Measurements from ENCODE around the gene AKAP6. TPM values are rescaled to one million over a fixed set of nuclear protein-coding genes. Genes with fewer than 3 reads are reported as not detected.
A peak's percentile ranks its signal among the peaks of the same experiment; 100 is the strongest.

Gene AKAP6
- total and polyA plus RNA-seq, 5 donors = 15.8 to 138 (median 115) TPM

DNA sequence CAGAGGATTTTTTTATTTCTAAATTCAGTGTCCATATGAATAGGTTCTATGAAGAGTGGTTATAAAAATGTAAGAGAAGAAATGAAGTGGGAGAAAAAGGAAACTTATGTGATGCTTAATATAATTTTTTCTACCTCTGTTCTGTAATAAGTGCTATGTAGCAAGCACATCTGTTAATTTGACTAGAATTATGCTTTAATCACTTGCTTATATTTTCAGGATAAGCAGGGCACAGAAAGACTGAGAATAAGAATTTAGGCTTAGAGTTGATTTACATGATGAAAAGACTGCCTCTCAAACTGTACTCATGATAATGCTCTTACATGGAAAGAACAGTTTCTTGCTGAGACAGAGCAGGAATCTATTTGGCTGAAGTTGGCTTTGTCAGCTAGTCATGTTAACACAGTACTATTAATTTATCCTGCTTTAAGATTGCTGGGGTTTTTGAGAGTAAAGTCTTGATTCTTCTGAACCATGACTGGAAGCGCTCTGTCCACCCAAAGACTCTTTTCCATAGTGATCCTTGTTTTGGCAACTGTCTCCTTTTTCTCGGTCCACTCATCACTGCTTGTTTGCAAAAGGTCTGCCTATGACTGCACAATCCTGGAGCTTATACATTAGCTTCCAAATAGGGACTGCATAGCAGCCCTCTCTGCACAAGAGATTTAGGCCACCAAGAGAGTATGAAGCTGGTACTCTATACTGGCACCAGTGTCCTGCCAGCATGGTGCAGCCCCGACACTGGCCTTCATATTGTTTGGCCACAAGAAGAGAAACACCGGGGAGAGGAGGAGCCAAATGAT is 98.8 kb downstream of the AKAP6 start:
- H3K27ac ChIP-seq (ENCODE audit: low read length) = peak overlapping the region; percentile 88
- intact Hi-C loops (cut with DNase I) = no loop called here
- WGBS = 48% methylated on average over 4 of the region's 4 CpGs
- no peaks in the 10 kb centered on the region for H3K9me3 ChIP-seq (ENCODE audit: control insufficient read depth, low read length)
- DNase-seq (no peak), ATAC-seq (peak; percentile 43 to 47)
- H3K4me1 ChIP-seq (ENCODE audit: control insufficient read depth, insufficient read depth, low read length) = peaks cover 3% of the 10 kb centered on the region
- peak overlapping the region; percentile 15 for H3K4me3 ChIP-seq (ENCODE audit: low read length)
- no peaks in the 10 kb centered on the region for H3K27me3 ChIP-seq (ENCODE audit: control insufficient read depth, insufficient read depth)

DNA sequence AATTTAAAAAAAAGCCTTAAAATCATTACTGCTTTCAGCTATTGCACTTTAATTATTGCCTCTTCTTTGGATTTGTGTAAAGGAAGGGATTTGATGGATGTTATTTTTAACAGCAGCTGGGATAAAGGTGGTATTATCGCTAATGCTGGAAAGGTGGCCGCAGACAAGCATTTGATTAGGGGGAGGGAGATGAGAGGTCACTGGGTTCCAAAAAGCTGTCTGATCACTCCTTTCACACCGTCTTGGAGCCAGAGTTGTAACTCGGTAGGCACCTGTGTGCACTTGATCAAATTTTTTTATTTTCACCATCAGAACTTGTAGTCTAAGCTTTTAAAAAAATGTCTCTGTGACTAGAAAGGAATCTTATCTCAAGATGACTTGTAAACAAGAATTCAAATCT is 99.8 kb downstream of the AKAP6 start:
- Histone ChIP-seq H3K9me3 (ENCODE audit: control insufficient read depth, low read length) (no peaks in the 10 kb centered on the region), H3K4me3 (ENCODE audit: low read length) (peak overlapping the region; percentile 13), H3K27me3 (ENCODE audit: control insufficient read depth, insufficient read depth) (no peaks in the 10 kb centered on the region), H3K4me1 (ENCODE audit: control insufficient read depth, insufficient read depth, low read length) (peaks cover 3% of the 10 kb centered on the region), H3K27ac (ENCODE audit: low read length) (no peak overlapping the region)
- WGBS = 52% methylated on average over 4 of the region's 4 CpGs
- ATAC-seq (no peak), DNase-seq (no peak)
- intact Hi-C loops (cut with DNase I) = no loop called here

DNA sequence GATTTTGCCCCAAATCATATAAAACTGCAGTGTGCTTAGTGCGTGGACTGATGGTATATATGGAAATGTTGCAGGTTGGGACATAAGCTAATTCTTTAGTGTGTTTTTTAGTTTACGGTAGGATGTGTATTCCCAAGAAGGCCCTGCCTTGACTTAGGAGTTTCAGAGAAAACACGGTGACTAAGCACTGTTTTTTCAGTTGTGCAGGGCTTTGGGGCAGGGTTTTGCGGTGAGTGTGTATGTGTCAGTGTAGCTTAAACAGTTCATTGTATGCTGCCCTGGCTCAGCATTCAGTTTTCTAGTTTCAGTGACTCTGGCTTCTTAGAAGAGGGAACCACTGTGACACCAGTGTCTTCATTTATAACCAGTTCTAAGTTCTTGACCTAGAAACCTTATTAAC is 101.2 kb downstream of the AKAP6 start:
- DNase-seq (no peak), ATAC-seq (no peak)
- H3K27ac ChIP-seq (ENCODE audit: low read length) = no peak overlapping the region
- intact Hi-C loops (cut with DNase I) = no loop called here
- no peak overlapping the region for H3K4me3 ChIP-seq (ENCODE audit: low read length)
- no peaks in the 10 kb centered on the region for H3K9me3 ChIP-seq (ENCODE audit: control insufficient read depth, low read length)
- WGBS = 94% methylated on average over 4 of the region's 4 CpGs
- H3K27me3 ChIP-seq (ENCODE audit: control insufficient read depth, insufficient read depth) = no peaks in the 10 kb centered on the region
- peaks cover 3% of the 10 kb centered on the region for H3K4me1 ChIP-seq (ENCODE audit: control insufficient read depth, insufficient read depth, low read length)

DNA sequence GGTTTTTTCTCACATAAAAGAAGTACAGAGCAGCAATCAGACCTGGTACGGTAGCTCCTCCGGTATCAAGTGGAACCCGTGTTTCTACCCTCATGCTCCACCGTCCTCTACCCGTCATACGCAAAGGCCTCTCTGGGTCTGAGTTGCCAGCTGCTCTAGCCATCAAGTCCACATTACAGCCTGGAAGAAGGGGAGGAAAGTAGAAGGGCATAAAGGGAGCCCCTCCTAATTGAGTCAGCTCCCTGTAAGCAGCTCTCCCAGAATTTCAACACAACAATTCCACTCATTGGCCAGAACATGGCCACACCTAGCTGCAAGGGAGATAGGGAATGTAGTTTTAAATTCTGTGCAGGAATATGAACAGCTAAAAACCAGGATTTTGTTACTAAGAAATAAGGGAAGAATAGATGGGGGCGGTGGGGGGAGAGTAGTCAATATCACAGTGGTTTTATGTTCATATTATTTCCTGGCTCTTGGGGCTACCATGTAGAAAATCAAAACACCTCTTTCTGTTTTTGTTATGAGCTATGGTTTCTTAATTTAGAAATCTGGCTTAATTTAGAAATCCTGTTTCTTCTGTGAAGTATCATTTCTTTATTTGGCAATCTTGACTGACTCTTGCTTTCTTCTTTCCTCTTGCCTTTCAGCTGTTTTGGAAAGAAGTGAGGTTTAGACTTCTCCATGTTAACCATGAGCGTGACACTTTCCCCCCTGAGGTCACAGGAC is 103.9 kb downstream of the AKAP6 start:
- Histone ChIP-seq H3K4me1 (ENCODE audit: control insufficient read depth, insufficient read depth, low read length) (peaks cover 3% of the 10 kb centered on the region), H3K4me3 (ENCODE audit: low read length) (no peak overlapping the region), H3K27ac (ENCODE audit: low read length) (peak overlapping the region; percentile 23), H3K9me3 (ENCODE audit: control insufficient read depth, low read length) (no peaks in the 10 kb centered on the region), H3K27me3 (ENCODE audit: control insufficient read depth, insufficient read depth) (no peaks in the 10 kb centered on the region)
- intact Hi-C loops (cut with DNase I) = no loop called here
- peak; percentile 61 to 80 for ATAC-seq
- 85% methylated on average over 8 of the region's 8 CpGs for WGBS
- no peak for DNase-seq

DNA sequence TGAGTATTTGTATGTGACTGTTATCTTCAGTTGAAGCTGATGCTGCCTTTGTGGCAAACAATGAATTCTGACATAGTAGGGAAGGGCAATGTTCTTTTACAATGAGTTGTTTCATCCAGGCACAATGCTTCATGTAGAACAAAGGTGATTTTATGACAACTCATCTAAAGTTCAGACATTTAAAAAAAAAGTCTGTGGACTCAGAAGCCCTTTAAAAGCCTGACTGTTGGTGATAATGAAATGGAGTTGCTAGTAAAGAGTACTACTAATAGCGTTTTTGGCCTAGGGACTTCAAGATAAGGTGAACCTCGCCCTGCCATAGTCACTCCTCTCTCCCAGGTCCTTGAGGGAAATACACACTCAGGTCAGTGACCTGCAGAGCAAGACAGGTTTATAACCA is 105.1 kb downstream of the AKAP6 start:
- ATAC-seq (no peak), DNase-seq (no peak)
- H3K4me3 ChIP-seq (ENCODE audit: low read length) = no peak overlapping the region
- WGBS = 64% methylated on average over 2 of the region's 2 CpGs
- H3K9me3 ChIP-seq (ENCODE audit: control insufficient read depth, low read length) = no peaks in the 10 kb centered on the region
- intact Hi-C loops (cut with DNase I) = no loop called here
- H3K27me3 ChIP-seq (ENCODE audit: control insufficient read depth, insufficient read depth) = no peaks in the 10 kb centered on the region
- H3K4me1 ChIP-seq (ENCODE audit: control insufficient read depth, insufficient read depth, low read length) = peaks cover 3% of the 10 kb centered on the region
- H3K27ac ChIP-seq (ENCODE audit: low read length) = no peak overlapping the region

DNA sequence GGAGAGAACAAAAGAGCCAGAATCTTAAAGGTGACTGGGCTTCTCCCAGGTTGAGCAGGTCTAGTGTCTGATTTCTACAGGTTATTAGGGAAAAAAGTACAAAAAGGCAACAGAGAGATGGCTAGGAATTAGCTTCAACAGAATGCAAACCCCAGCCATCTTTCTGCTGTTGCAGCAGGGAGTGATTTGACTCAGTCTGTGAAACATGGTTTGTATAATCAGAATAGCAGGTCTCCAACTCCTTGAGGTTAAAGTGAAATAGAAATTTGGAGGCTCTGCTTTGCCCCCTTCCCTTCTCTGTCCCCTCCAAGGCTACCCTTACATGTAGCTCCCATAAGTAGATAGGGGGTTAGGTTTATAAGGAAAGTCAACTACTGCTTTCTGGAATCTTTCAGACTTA is 105.8 kb downstream of the AKAP6 start:
- H3K27me3 ChIP-seq (ENCODE audit: control insufficient read depth, insufficient read depth) = no peaks in the 10 kb centered on the region
- H3K27ac ChIP-seq (ENCODE audit: low read length) = no peak overlapping the region
- DNase-seq = no peak
- peaks cover 4% of the 10 kb centered on the region for H3K4me1 ChIP-seq (ENCODE audit: control insufficient read depth, insufficient read depth, low read length)
- H3K4me3 ChIP-seq (ENCODE audit: low read length) = no peak overlapping the region
- intact Hi-C loops (cut with DNase I) = no loop called here
- no peaks in the 10 kb centered on the region for H3K9me3 ChIP-seq (ENCODE audit: control insufficient read depth, low read length)
- no peak for ATAC-seq

DNA sequence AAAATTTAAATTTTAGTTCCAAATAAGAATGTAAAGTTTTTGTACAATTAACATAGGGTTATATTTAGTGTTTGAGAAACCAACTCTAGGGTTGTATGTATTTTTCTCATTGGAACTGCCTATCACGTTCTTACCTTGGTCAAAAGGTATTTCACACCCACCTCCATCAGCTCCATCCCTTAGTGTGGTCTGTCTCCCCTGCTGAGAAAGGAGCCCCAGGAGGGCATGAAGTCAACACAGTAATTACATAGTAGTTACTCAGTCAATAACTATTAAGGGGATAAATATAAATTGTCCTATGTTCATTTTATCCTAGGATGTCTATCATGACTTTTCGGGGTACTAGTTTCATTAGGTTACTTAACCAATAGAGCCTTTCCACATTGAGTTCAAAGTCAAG is 106.3 kb downstream of the AKAP6 start:
- intact Hi-C loops (cut with DNase I) = no loop called here
- peaks cover 4% of the 10 kb centered on the region for H3K4me1 ChIP-seq (ENCODE audit: control insufficient read depth, insufficient read depth, low read length)
- no peaks in the 10 kb centered on the region for H3K9me3 ChIP-seq (ENCODE audit: control insufficient read depth, low read length)
- ATAC-seq (no peak), DNase-seq (no peak)
- WGBS = 95% methylated on average over 2 of the region's 2 CpGs
- H3K27me3 ChIP-seq (ENCODE audit: control insufficient read depth, insufficient read depth) = no peaks in the 10 kb centered on the region
- H3K4me3 ChIP-seq (ENCODE audit: low read length) = no peak overlapping the region
- no peak overlapping the region for H3K27ac ChIP-seq (ENCODE audit: low read length)

DNA sequence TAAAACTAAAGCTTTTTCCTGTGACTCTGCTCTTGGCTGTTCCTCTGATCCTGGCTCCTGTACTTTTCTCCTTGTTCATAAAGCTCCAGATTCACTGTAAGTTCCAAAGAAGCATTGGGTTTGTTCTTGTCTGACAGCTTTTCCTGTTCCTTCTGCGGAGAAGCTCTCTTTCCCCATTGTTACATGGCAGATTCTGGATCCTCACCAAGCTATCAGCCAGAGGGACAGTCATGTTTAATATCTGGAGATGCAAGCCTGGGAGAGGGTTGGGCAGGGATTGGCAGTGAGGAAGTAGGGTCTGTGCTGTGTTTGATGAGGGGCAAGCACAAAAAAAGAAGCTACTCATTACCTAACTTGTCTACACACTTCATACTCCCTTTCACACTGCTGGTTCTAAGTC is 107.9 kb downstream of the AKAP6 start:
- WGBS = 61% methylated on average over 1 of the region's 1 CpG

DNA sequence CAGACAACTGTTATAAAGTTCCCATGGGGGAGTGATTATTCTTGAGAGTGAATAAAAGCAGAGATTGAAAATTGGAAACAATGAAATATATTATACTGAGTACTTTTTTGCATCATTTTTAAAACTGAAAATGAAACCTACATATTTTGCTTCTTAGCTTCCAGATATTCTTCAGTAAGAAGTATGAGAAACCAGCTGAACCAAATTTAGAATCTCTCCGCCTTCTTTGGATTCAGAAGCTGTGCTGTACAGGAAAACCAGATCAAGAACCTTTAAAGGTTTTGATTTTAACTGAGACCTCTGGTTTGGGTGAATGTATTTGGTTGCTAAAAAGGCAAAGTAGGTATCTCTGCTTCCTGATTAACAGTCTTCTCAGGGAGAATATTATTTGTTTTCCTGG is 109.4 kb downstream of the AKAP6 start:
- intact Hi-C loops (cut with DNase I) = no loop called here
- Histone ChIP-seq H3K27me3 (ENCODE audit: control insufficient read depth, insufficient read depth) (no peaks in the 10 kb centered on the region), H3K9me3 (ENCODE audit: control insufficient read depth, low read length) (no peaks in the 10 kb centered on the region), H3K4me1 (ENCODE audit: control insufficient read depth, insufficient read depth, low read length) (peaks cover 4% of the 10 kb centered on the region), H3K27ac (ENCODE audit: low read length) (no peak overlapping the region), H3K4me3 (ENCODE audit: low read length) (no peak overlapping the region)
- ATAC-seq (no peak), DNase-seq (no peak)
- WGBS = 42% methylated on average over 1 of the region's 1 CpG

More for the DNA sequence above, 107.9 kb downstream of the AKAP6 start:
- DNase-seq (no peak), ATAC-seq (no peak)
- H3K27ac ChIP-seq (ENCODE audit: low read length) = no peak overlapping the region
- intact Hi-C loops (cut with DNase I) = no loop called here
- peaks cover 4% of the 10 kb centered on the region for H3K4me1 ChIP-seq (ENCODE audit: control insufficient read depth, insufficient read depth, low read length)
- no peak overlapping the region for H3K4me3 ChIP-seq (ENCODE audit: low read length)
- H3K9me3 ChIP-seq (ENCODE audit: control insufficient read depth, low read length) = no peaks in the 10 kb centered on the region
- no peaks in the 10 kb centered on the region for H3K27me3 ChIP-seq (ENCODE audit: control insufficient read depth, insufficient read depth)

DNA sequence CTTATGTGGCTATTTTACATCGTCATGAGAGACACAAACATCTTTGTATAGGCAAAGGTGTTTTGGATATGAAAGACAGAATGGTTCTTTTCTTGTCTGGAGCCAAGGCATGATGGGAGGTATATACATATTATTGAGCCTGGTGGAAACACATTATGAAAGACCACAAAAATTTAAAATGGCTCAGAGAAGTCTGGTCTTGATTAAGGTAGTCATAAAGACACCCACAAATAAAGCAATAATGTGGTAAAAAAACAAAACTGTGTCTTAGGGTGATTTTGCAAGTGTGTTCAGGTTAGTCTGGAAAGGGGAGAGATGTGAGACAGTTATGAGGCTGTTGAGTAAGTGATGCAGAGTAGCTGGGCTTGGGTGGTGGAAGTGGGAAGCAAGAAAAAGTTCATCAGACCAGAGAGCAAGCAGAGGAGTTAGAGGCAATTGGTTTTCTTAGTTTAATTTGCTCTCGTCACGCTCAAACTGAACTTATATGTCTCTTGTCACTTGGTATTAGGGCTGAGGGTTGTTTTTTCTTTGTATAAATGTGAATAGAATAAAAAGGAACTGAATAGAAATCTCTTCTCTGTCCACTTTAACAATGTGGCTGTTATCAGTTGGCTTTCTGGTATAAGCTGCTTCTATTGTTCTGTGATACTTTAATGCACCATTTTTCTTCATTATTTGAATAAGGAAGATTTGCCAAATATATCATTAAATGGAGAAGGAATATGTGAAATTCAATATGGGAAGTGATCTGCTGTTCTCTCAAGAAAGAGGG is 115.0 kb downstream of the AKAP6 start:
- Histone ChIP-seq H3K4me3 (ENCODE audit: low read length) (no peak overlapping the region), H3K4me1 (ENCODE audit: control insufficient read depth, insufficient read depth, low read length) (peaks cover 2% of the 10 kb centered on the region), H3K9me3 (ENCODE audit: control insufficient read depth, low read length) (no peaks in the 10 kb centered on the region), H3K27me3 (ENCODE audit: control insufficient read depth, insufficient read depth) (no peaks in the 10 kb centered on the region), H3K27ac (ENCODE audit: low read length) (no peak overlapping the region)
- DNase-seq (no peak), ATAC-seq (no peak)
- intact Hi-C loops (cut with DNase I) = no loop called here
- 84% methylated on average over 3 of the region's 3 CpGs for WGBS

DNA sequence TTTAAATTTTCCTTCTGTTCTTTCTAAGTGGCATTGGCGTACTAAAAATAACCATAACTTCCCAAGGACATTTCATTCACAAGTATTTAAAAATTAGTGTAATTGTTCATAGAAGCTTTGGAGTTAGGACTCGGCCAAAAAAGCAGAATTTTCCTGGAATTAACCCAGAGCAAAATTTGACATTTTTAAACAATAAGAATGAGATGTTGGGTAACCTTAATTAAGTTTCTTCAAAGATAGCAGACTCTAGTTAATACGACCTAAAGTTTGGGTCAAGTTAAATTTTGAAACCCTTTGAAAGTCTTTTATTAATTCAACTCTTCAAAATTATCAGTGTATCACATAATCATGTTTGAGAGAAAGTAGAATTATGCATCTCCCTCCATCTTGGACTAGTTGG is 118.3 kb downstream of the AKAP6 start:
- Histone ChIP-seq H3K4me3 (ENCODE audit: low read length) (no peak overlapping the region), H3K27me3 (ENCODE audit: control insufficient read depth, insufficient read depth) (no peaks in the 10 kb centered on the region), H3K27ac (ENCODE audit: low read length) (no peak overlapping the region), H3K9me3 (ENCODE audit: control insufficient read depth, low read length) (no peaks in the 10 kb centered on the region), H3K4me1 (ENCODE audit: control insufficient read depth, insufficient read depth, low read length) (no peaks in the 10 kb centered on the region)
- no peak for ATAC-seq
- intact Hi-C loops (cut with DNase I) = no loop called here
- WGBS = 56% methylated on average over 3 of the region's 3 CpGs
- DNase-seq = no peak

Data from right cardiac atrium (tissue), 5 donors.